Measurements from ENCODE around the gene CREBL2.

DNA sequence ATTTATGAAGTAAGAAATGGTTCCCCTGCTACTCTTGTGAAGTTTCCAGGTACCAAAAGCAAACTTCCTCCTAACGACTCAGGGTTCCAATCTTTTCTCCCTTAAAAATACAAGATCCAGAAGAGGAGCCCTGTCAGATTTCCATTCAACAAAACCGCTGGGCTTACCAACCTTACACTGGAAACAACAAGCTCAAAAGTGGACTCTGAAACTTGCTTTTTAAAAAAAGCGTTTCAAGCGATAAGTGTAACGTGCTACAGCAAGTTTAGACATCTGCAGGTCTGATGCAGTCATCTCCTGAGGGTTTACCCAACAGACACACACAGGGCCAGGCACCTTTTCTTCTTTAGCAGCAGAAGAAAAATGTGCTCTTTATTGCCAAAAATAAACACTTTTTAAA lies 6.9 kb upstream of the CREBL2 start:
- TF ChIP-seq, protein P1, sequence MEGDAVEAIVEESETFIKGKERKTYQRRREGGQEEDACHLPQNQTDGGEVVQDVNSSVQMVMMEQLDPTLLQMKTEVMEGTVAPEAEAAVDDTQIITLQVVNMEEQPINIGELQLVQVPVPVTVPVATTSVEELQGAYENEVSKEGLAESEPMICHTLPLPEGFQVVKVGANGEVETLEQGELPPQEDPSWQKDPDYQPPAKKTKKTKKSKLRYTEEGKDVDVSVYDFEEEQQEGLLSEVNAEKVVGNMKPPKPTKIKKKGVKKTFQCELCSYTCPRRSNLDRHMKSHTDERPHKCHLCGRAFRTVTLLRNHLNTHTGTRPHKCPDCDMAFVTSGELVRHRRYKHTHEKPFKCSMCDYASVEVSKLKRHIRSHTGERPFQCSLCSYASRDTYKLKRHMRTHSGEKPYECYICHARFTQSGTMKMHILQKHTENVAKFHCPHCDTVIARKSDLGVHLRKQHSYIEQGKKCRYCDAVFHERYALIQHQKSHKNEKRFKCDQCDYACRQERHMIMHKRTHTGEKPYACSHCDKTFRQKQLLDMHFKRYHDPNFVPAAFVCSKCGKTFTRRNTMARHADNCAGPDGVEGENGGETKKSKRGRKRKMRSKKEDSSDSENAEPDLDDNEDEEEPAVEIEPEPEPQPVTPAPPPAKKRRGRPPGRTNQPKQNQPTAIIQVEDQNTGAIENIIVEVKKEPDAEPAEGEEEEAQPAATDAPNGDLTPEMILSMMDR (conservative IDR thresholded peaks at IDR 0.05; ENCODE audit: low read length): no peak
- no peak for TF ChIP-seq EZH2phosphoT487 (IDR thresholded peaks at IDR 0.05; ENCODE audit: borderline replicate concordance, low read depth, low read length)

All from OCI-LY7 (cell line).